ENCODE data around the gene KLK7.

- TF ChIP-seq CTCF (IDR thresholded peaks at IDR 0.05) (no peak), POLR2A (IDR thresholded peaks at IDR 0.05) (no peak)
Measured at GRCh38 chr19:51018745-51019543, 35.2 kb upstream of the KLK7 start.

All from thyroid gland (tissue), 4 donors.